OCI-LY1 (cell line): ENCODE measurements around the gene TOX2.

ENCODE experiments used
- CTCF ChIP-seq: fragments of 200-600 bp; sonication (generic), shearing (Covaris generic); IDR thresholded peaks from 2 replicates; pipeline ENCODE4 v1.5.1; 2017; ENCODE audit warnings: mild to moderate bottlenecking, antibody characterized with exemption, low read length, moderate library complexity, mixed read lengths
- EZH2 ChIP-seq: fragments of 200-600 bp; sonication (generic), shearing (Covaris generic); IDR thresholded peaks from 2 replicates; pipeline ENCODE4 v1.8.0; 2017; ENCODE audit warnings: borderline replicate concordance, mixed run types, mild to moderate bottlenecking, antibody characterized with exemption, low read length, moderate library complexity, mixed read lengths

- TF ChIP-seq CTCF: no peak
- no peak for TF ChIP-seq EZH2
Measured at GRCh38 chr20:44072384-44072783, 157.7 kb downstream of the TOX2 start.
